HepG2 (cell line): Measurements from ENCODE around the gene MAP3K2. TPM values are rescaled to one million over a fixed set of nuclear protein-coding genes. Genes with fewer than 3 reads are reported as not detected.

Source experiments
- ARID3A ChIP-seq: IDR thresholded peaks from 2 replicates; pipeline ENCODE4 v1.6.1; 2012; ENCODE audit warnings: low read depth, low read length, improper control_type of control experiment
- CBFB ChIP-seq: sonication (generic); formaldehyde crosslinking; IDR thresholded peaks from 2 replicates; pipeline ENCODE4 v1.4.0; 2020; ENCODE audit warnings: missing genetic modification reagents
- CSRNP1 ChIP-seq: sonication (generic); formaldehyde crosslinking; IDR thresholded peaks from 2 replicates; pipeline ENCODE4 v1.8.1; 2023; ENCODE audit warnings: mild to moderate bottlenecking, missing genetic modification reagents
- GATAD2A ChIP-seq: IDR thresholded peaks from 2 replicates; pipeline ENCODE4 v1.6.1; 2016
- GTF3A ChIP-seq: sonication (generic); formaldehyde crosslinking; conservative IDR thresholded peaks from 2 replicates; pipeline ENCODE4 v1.4.0; 2020; ENCODE audit warnings: mild to moderate bottlenecking, missing genetic modification reagents
- KLF15 ChIP-seq: sonication (generic); formaldehyde crosslinking; IDR thresholded peaks from 2 replicates; pipeline ENCODE4 v1.8.1; 2023; ENCODE audit warnings: borderline replicate concordance, mild to moderate bottlenecking, inconsistent platforms, missing genetic modification reagents, mixed read lengths
- MIER2 ChIP-seq: IDR thresholded peaks from 2 replicates; pipeline ENCODE4 v1.6.1; 2016; ENCODE audit warnings: missing biosample characterization, missing genetic modification reagents
- RXRA ChIP-seq: sonication (generic); formaldehyde crosslinking; IDR thresholded peaks from 2 replicates; pipeline ENCODE4 v1.5.1; 2020; ENCODE audit warnings: missing genetic modification reagents
- SSRP1 ChIP-seq: IDR thresholded peaks from 2 replicates; pipeline ENCODE4 v1.6.1; 2016; ENCODE audit warnings: control low read depth
- ZNF280D ChIP-seq: sonication (generic); formaldehyde crosslinking; IDR thresholded peaks from 2 replicates; pipeline ENCODE4 v1.5.1; 2020; ENCODE audit warnings: mild to moderate bottlenecking, missing genetic modification reagents
- ZNF407 ChIP-seq: sonication (generic); formaldehyde crosslinking; IDR thresholded peaks from one replicate; pipeline ENCODE4 v1.5.1; 2020; ENCODE audit warnings: mild to moderate bottlenecking, missing genetic modification reagents; ENCODE audit errors: not compliant biosample characterization
- ZNF543 ChIP-seq: sonication (generic); formaldehyde crosslinking; IDR thresholded peaks from 2 replicates; pipeline ENCODE4 v1.4.0; 2020; ENCODE audit warnings: mild to moderate bottlenecking, missing genetic modification reagents
- ZSCAN25 ChIP-seq: sonication (generic); formaldehyde crosslinking; IDR thresholded peaks from 2 replicates; pipeline ENCODE4 v1.8.0; 2022; ENCODE audit warnings: mild to moderate bottlenecking, missing genetic modification reagents
- polyA plus RNA-seq, 8 experiments: library from polyadenylated mRNA; depleted of rRNA in 3 of 8; stranded (reverse) in 7 of 8; unstranded in 1 of 8; fragments of >200 nt; fragmentation: Illumina TruSeq in 4 of 8; extraction: Trizol in 4 of 8; gene quantifications; 2 replicates each; pipeline versions ENCODE4 v1.2.1 to v1.2.3, GENCODE V29; 2011 to 2016; ENCODE audit warnings: low read depth in 4 of 8, missing spikeins in 1 of 8, mixed read lengths in 1 of 8; ENCODE audit not compliant: insufficient read depth in 1 of 8
- total RNA-seq, 5 experiments: library from RNA; depleted of rRNA; stranded (reverse); fragments of >200 nt; fragmentation: Illumina TruSeq; extraction: Trizol; gene quantifications; 2 replicates each; pipeline ENCODE4 v1.2.3, GENCODE V29; 2016; ENCODE audit warnings: low read depth in 1 of 5

The MAP3K2 gene
- total and polyA plus RNA-seq, 2 of the 13 experiments (the other 11 are each of a cell fraction or from before 2014, with no cell fraction given): 12.2 to 37.2 TPM

- TF ChIP-seq ARID3A: no peak
- no peak for TF ChIP-seq MIER2 (CRISPR knock-in tag)
- TF ChIP-seq CBFB (CRISPR knock-in tag): no peak
- no peak for TF ChIP-seq KLF15 (CRISPR knock-in tag)
- 0 out of 2 replicates have a peak, but pooled peaks have one; percentile 36 for TF ChIP-seq ZNF543 (CRISPR knock-in tag)
- TF ChIP-seq RXRA (CRISPR knock-in tag): peak; percentile 96
- 0 out of 2 replicates have a peak, but pooled peaks have one; percentile 6 for TF ChIP-seq SSRP1 (CRISPR knock-in tag)
- no peak for TF ChIP-seq GTF3A (CRISPR knock-in tag)
- peak; percentile 79; the same call in 1 of the 2 replicates for TF ChIP-seq CSRNP1 (CRISPR knock-in tag)
- no peak; the same call in 1 of the 2 replicates for TF ChIP-seq ZNF280D (CRISPR knock-in tag)
- peak; percentile 88 for TF ChIP-seq GATAD2A (CRISPR knock-in tag)
- TF ChIP-seq ZSCAN25 (CRISPR knock-in tag): no peak
- TF ChIP-seq ZNF407 (CRISPR knock-in tag): no peak
Measured at GRCh38 chr2:127414638-127415592, 27.1 kb upstream of the MAP3K2 start (continued).
